Measurements from ENCODE around the gene CDH8. TPM values are rescaled to one million over a fixed set of nuclear protein-coding genes. Genes with fewer than 3 reads are reported as not detected.

The CDH8 gene
- total and polyA plus RNA-seq, 4 donors, result 0.09 TPM; not detected in 3

DNA sequence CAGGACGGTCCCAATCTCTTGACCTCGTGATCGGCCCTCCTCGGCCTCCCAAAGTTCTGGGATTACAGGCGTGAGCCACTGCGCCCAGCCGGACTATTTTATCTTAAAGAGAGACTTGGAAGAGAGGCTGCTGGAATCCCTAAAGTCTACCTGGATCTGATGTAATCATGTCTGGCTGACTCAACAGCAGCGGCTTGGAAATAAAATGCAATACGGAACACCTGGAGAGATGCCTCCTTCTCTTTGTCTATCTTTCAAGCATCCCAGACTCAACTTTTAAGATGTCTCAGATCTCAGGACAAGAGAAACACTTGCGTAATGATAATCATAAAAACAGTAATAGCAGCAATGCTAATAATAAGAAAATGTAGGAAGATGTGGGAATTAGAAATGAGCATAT lies 95.6 kb downstream of the CDH8 start:
- TF ChIP-seq GABPA (IDR thresholded peaks at IDR 0.05 in 1 of 2, conservative IDR thresholded peaks at IDR 0.05 in 1 of 2), result no peak
- TF ChIP-seq, protein P1, sequence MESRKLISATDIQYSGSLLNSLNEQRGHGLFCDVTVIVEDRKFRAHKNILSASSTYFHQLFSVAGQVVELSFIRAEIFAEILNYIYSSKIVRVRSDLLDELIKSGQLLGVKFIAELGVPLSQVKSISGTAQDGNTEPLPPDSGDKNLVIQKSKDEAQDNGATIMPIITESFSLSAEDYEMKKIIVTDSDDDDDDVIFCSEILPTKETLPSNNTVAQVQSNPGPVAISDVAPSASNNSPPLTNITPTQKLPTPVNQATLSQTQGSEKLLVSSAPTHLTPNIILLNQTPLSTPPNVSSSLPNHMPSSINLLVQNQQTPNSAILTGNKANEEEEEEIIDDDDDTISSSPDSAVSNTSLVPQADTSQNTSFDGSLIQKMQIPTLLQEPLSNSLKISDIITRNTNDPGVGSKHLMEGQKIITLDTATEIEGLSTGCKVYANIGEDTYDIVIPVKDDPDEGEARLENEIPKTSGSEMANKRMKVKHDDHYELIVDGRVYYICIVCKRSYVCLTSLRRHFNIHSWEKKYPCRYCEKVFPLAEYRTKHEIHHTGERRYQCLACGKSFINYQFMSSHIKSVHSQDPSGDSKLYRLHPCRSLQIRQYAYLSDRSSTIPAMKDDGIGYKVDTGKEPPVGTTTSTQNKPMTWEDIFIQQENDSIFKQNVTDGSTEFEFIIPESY (IDR thresholded peaks at IDR 0.05), result no peak
- TF ChIP-seq EGR1 (IDR thresholded peaks at IDR 0.05; ENCODE audit: low read depth in 2 of 2), result no peak
- TF ChIP-seq FOXA1 (IDR thresholded peaks at IDR 0.05), result no peak
- TF ChIP-seq JUND (IDR thresholded peaks at IDR 0.05), result no peak
- TF ChIP-seq, protein P2, sequence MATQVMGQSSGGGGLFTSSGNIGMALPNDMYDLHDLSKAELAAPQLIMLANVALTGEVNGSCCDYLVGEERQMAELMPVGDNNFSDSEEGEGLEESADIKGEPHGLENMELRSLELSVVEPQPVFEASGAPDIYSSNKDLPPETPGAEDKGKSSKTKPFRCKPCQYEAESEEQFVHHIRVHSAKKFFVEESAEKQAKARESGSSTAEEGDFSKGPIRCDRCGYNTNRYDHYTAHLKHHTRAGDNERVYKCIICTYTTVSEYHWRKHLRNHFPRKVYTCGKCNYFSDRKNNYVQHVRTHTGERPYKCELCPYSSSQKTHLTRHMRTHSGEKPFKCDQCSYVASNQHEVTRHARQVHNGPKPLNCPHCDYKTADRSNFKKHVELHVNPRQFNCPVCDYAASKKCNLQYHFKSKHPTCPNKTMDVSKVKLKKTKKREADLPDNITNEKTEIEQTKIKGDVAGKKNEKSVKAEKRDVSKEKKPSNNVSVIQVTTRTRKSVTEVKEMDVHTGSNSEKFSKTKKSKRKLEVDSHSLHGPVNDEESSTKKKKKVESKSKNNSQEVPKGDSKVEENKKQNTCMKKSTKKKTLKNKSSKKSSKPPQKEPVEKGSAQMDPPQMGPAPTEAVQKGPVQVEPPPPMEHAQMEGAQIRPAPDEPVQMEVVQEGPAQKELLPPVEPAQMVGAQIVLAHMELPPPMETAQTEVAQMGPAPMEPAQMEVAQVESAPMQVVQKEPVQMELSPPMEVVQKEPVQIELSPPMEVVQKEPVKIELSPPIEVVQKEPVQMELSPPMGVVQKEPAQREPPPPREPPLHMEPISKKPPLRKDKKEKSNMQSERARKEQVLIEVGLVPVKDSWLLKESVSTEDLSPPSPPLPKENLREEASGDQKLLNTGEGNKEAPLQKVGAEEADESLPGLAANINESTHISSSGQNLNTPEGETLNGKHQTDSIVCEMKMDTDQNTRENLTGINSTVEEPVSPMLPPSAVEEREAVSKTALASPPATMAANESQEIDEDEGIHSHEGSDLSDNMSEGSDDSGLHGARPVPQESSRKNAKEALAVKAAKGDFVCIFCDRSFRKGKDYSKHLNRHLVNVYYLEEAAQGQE (IDR thresholded peaks at IDR 0.05), result no peak
- no peak for TF ChIP-seq HNF4A (conservative IDR thresholded peaks at IDR 0.05)
- TF ChIP-seq SP1 (IDR thresholded peaks at IDR 0.05), result no peak
- no peak for TF ChIP-seq FOXA2 (IDR thresholded peaks at IDR 0.05)
- no peak for TF ChIP-seq TAF1 (conservative IDR thresholded peaks at IDR 0.05)
- TF ChIP-seq HNF4G (IDR thresholded peaks at IDR 0.05), result no peak
- TF ChIP-seq, protein P3, sequence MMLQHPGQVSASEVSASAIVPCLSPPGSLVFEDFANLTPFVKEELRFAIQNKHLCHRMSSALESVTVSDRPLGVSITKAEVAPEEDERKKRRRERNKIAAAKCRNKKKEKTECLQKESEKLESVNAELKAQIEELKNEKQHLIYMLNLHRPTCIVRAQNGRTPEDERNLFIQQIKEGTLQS (IDR thresholded peaks at IDR 0.05), result no peak
- DNase-seq (ENCODE audit: low spot score), result no peak
- H3K36me3 ChIP-seq (ENCODE audit: control insufficient read depth in 4 of 4, insufficient read depth in 3 of 4, low read depth in 1 of 4, low read length in 3 of 4), result no peaks in the 10 kb centered on the region
- H3K9ac ChIP-seq (ENCODE audit: low read depth in 1 of 2, low read length in 2 of 2), result no peak overlapping the region
- no peaks in the 10 kb centered on the region for H3K4me1 ChIP-seq (ENCODE audit: control insufficient read depth in 4 of 4, insufficient read depth in 4 of 4, low read length in 3 of 4)
- no peaks in the 10 kb centered on the region for H3K9me3 ChIP-seq (ENCODE audit: control insufficient read depth in 4 of 4, low read length in 3 of 4)
- H3K27me3 ChIP-seq (ENCODE audit: control insufficient read depth in 4 of 4, insufficient read depth in 4 of 4, low read length in 3 of 4), result no peaks in the 10 kb centered on the region
- WGBS, result 80% methylated on average over 10 of the region's 10 CpGs
- no peak overlapping the region for H3K4me3 ChIP-seq (ENCODE audit: low read depth in 1 of 3, low read length in 3 of 3)
- H3K27ac ChIP-seq (ENCODE audit: low read depth in 1 of 2, low read length in 2 of 2), result no peak overlapping the region

DNA sequence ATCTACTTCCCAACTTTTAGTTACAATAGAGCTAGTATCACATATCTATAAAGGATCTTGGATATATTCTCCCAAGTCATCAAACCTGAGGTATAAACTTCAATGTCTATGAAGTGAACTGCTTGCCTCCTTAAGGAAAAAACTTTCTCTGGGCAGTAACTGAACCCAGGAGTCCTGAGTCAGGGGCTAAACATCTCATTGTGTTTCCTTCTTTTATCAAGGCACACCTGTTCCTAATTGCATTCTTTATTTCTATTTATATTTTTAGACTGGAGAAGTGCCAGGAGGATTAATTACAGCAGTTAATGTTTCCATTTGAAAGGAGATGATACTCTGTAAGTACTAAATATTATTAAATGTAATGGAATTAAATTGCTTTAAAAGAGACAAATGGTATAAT lies 98.6 kb downstream of the CDH8 start:
- Histone ChIP-seq H3K9me3 (ENCODE audit: control insufficient read depth in 4 of 4, low read length in 3 of 4) (no peaks in the 10 kb centered on the region), H3K4me1 (ENCODE audit: control insufficient read depth in 4 of 4, insufficient read depth in 4 of 4, low read length in 3 of 4) (no peaks in the 10 kb centered on the region), H3K27me3 (ENCODE audit: control insufficient read depth in 4 of 4, insufficient read depth in 4 of 4, low read length in 3 of 4) (no peaks in the 10 kb centered on the region), H3K4me3 (ENCODE audit: low read depth in 1 of 3, low read length in 3 of 3) (no peak overlapping the region), H3K27ac (ENCODE audit: low read depth in 1 of 2, low read length in 2 of 2) (no peak overlapping the region), H3K36me3 (ENCODE audit: control insufficient read depth in 4 of 4, insufficient read depth in 3 of 4, low read depth in 1 of 4, low read length in 3 of 4) (no peaks in the 10 kb centered on the region), H3K9ac (ENCODE audit: low read depth in 1 of 2, low read length in 2 of 2) (no peak overlapping the region)
- DNase-seq (ENCODE audit: low spot score), result no peak
- TF ChIP-seq, protein P4, sequence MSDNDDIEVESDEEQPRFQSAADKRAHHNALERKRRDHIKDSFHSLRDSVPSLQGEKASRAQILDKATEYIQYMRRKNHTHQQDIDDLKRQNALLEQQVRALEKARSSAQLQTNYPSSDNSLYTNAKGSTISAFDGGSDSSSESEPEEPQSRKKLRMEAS (IDR thresholded peaks at IDR 0.05), result no peak
- TF ChIP-seq, protein P5, sequence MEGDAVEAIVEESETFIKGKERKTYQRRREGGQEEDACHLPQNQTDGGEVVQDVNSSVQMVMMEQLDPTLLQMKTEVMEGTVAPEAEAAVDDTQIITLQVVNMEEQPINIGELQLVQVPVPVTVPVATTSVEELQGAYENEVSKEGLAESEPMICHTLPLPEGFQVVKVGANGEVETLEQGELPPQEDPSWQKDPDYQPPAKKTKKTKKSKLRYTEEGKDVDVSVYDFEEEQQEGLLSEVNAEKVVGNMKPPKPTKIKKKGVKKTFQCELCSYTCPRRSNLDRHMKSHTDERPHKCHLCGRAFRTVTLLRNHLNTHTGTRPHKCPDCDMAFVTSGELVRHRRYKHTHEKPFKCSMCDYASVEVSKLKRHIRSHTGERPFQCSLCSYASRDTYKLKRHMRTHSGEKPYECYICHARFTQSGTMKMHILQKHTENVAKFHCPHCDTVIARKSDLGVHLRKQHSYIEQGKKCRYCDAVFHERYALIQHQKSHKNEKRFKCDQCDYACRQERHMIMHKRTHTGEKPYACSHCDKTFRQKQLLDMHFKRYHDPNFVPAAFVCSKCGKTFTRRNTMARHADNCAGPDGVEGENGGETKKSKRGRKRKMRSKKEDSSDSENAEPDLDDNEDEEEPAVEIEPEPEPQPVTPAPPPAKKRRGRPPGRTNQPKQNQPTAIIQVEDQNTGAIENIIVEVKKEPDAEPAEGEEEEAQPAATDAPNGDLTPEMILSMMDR (IDR thresholded peaks at IDR 0.05; ENCODE audit: low read depth, low read length, missing input control), result no peak
- no peak for TF ChIP-seq TAF1 (conservative IDR thresholded peaks at IDR 0.05)
- TF ChIP-seq FOXA2 (IDR thresholded peaks at IDR 0.05), result no peak
- no peak for TF ChIP-seq HNF4G (IDR thresholded peaks at IDR 0.05)
- TF ChIP-seq SP1 (IDR thresholded peaks at IDR 0.05), result no peak
- no peak for TF ChIP-seq EGR1 (IDR thresholded peaks at IDR 0.05; ENCODE audit: low read depth in 2 of 2)
- no peak for TF ChIP-seq RXRA (IDR thresholded peaks at IDR 0.05)
- no peak for TF ChIP-seq JUND (IDR thresholded peaks at IDR 0.05)
- TF ChIP-seq, protein P2 (IDR thresholded peaks at IDR 0.05), result no peak
- no peak for TF ChIP-seq FOXA1 (IDR thresholded peaks at IDR 0.05)
- no peak for TF ChIP-seq GABPA (IDR thresholded peaks at IDR 0.05 in 1 of 2, conservative IDR thresholded peaks at IDR 0.05 in 1 of 2)
- TF ChIP-seq NR2F2 (IDR thresholded peaks at IDR 0.05), result no peak
- TF ChIP-seq, protein P3 (IDR thresholded peaks at IDR 0.05), result no peak
- TF ChIP-seq, protein P1 (IDR thresholded peaks at IDR 0.05), result no peak
- TF ChIP-seq RAD21 (IDR thresholded peaks at IDR 0.05), result no peak
